NB4 (cell line): ENCODE data around the gene OSTN.

Source experiments
- CTCF ChIP-seq: IDR thresholded peaks from one replicate; pipeline ENCODE4 v1.5.1; 2012; ENCODE audit warnings: low read depth, low read length
- MAX ChIP-seq: IDR thresholded peaks from 2 replicates; pipeline ENCODE4 v1.6.1; 2011; ENCODE audit warnings: low read depth, low read length
- MYC ChIP-seq: IDR thresholded peaks from 2 replicates; pipeline ENCODE4 v1.6.1; 2011; ENCODE audit warnings: low read depth, low read length
- POLR2A ChIP-seq: IDR thresholded peaks from 2 replicates; pipeline ENCODE4 v1.6.1; 2011; ENCODE audit warnings: mild to moderate bottlenecking; ENCODE audit not compliant: insufficient read length; ENCODE audit errors: extremely low read depth

- TF ChIP-seq CTCF (no peak), POLR2A (no peak), MYC (no peak), MAX (no peak)
These were observed 45.3 kb downstream of the OSTN start for GRCh38 chr3:191244242-191244867.
